ENCODE data around the gene CYP19A1.

DNA sequence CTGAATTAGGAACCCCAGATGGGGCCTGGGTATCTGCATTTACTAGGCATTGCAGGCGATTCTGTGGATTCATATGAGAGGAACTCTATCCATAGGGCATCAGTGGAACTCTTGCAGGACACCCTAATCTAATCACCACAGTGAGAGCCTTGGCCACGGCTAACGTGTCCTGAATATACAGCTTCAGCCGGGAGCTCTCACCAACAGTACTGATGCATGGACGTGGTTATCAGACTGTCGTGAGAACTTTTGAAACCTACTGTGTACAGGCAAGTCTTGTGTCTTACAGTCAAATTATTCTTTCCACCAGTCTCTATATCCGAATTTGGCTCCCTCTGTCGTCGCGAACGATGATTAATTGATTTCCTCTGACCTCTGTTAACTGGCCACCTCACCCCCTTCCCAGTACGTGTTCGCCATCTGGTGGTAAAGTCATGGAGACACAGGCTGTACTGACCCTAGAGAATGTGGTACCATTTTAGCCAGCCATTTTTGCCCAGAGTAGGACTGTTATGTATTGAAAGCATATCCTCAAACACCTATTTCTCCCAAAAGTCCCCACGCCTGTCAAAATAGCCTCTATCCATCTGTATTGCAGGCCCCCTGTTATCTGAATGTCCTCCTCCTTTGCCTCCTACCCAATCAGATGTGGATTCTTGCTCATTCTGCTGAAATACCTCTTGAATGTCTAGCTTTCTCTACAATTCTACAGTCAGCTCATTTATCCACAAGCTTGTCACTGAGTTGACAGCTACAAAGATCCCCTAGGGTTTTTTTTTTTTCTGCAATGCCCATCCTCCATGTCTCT is 42.8 kb upstream of the CYP19A1 start:
- TF ChIP-seq, protein P1, sequence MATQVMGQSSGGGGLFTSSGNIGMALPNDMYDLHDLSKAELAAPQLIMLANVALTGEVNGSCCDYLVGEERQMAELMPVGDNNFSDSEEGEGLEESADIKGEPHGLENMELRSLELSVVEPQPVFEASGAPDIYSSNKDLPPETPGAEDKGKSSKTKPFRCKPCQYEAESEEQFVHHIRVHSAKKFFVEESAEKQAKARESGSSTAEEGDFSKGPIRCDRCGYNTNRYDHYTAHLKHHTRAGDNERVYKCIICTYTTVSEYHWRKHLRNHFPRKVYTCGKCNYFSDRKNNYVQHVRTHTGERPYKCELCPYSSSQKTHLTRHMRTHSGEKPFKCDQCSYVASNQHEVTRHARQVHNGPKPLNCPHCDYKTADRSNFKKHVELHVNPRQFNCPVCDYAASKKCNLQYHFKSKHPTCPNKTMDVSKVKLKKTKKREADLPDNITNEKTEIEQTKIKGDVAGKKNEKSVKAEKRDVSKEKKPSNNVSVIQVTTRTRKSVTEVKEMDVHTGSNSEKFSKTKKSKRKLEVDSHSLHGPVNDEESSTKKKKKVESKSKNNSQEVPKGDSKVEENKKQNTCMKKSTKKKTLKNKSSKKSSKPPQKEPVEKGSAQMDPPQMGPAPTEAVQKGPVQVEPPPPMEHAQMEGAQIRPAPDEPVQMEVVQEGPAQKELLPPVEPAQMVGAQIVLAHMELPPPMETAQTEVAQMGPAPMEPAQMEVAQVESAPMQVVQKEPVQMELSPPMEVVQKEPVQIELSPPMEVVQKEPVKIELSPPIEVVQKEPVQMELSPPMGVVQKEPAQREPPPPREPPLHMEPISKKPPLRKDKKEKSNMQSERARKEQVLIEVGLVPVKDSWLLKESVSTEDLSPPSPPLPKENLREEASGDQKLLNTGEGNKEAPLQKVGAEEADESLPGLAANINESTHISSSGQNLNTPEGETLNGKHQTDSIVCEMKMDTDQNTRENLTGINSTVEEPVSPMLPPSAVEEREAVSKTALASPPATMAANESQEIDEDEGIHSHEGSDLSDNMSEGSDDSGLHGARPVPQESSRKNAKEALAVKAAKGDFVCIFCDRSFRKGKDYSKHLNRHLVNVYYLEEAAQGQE (IDR thresholded peaks at IDR 0.05; ENCODE audit: insufficient read depth in 1 of 2, low read depth in 2 of 2, low read length in 2 of 2), result no peak
- no peak for TF ChIP-seq POLR2AphosphoS5 (IDR thresholded peaks at IDR 0.05; ENCODE audit: low read depth, low read length)
- no peak for TF ChIP-seq SIN3A (IDR thresholded peaks at IDR 0.05; ENCODE audit: borderline replicate concordance, insufficient read depth, low read length)

Measured in PFSK-1 (cell line).